GM10248 (cell line): ENCODE results near the gene ABCA4.

Source experiments
- CTCF ChIA-PET: fragments of 300-600 bp; sonication (Branson Sonifier 250); formaldehyde crosslinking; extraction: SDS; loops from one replicate; lab custom pipeline; 2021; ENCODE audit warnings: antibody characterized with exemption; lab: Yijun Ruan, JAX
- POLR2A ChIA-PET: fragments of 350-650 bp; sonication (Branson Sonifier 250); formaldehyde crosslinking; extraction: SDS; loops from one replicate; lab custom pipeline; 2020; ENCODE audit warnings: antibody characterized with exemption; lab: Yijun Ruan, JAX
- DNase-seq: peaks from one replicate; pipeline ENCODE4 v3.0.0; 2012; ENCODE audit errors: extremely low spot score
- CTCF ChIP-seq: IDR thresholded peaks from 2 replicates; pipeline ENCODE4 v1.5.1; 2012; ENCODE audit warnings: mild to moderate bottlenecking, low read depth; ENCODE audit errors: extremely low read depth, missing control alignments, control extremely low read depth

The ABCA4 gene

GRCh38 chr1:94118471-94118870 lies 2.5 kb downstream of the ABCA4 start:
- CTCF ChIA-PET, result interaction anchor here (2.0 kb wide), 1 partner anchor 23 kb away, joined by 5 read pairs; no protein-coding TSS in a partner anchor
- POLR2A ChIA-PET, result no interaction called here
- TF ChIP-seq CTCF, result no peak
- no peak for DNase-seq

- CTCF ChIA-PET, result no interaction called here
- no peak for DNase-seq
- TF ChIP-seq CTCF, result no peak
- POLR2A ChIA-PET, result no interaction called here
Measured at GRCh38 chr1:94118013-94118412, 2.9 kb downstream of the ABCA4 start.

- ChIA-PET CTCF (no interaction called here), POLR2A (no interaction called here)
- TF ChIP-seq CTCF, result no peak
- no peak for DNase-seq
Measured at GRCh38 chr1:94117259-94117851, 3.6 kb downstream of the ABCA4 start.

GRCh38 chr1:94115900-94116436 lies 5.0 kb downstream of the ABCA4 start:
- TF ChIP-seq CTCF, result no peak
- DNase-seq, result no peak
- ChIA-PET CTCF (no interaction called here), POLR2A (no interaction called here)

- no peak for TF ChIP-seq CTCF
- no peak for DNase-seq
- CTCF ChIA-PET, result no interaction called here
- POLR2A ChIA-PET, result no interaction called here
Measured at GRCh38 chr1:94115254-94115899, 5.6 kb downstream of the ABCA4 start.

- ChIA-PET CTCF (interaction anchor here (0.7 to 1.5 kb wide), 2 partner anchors 14 to 74 kb away, joined by 3 to 4 read pairs; no protein-coding TSS in a partner anchor), POLR2A (no interaction called here)
- no peak for TF ChIP-seq CTCF
- DNase-seq, result no peak
Measured at GRCh38 chr1:94113589-94114226, 7.2 kb downstream of the ABCA4 start.
